Hepatocyte (in vitro differentiated cells): Measurements from ENCODE around the gene RSU1.

Experiments used
- CTCF ChIP-seq: fragments of 200-600 bp; sonication (generic); IDR thresholded peaks from 2 replicates; pipeline ENCODE4 v1.5.1; 2016; ENCODE audit warnings: antibody characterized with exemption, mild to moderate bottlenecking; ENCODE audit not compliant: poor library complexity
- EZH2 ChIP-seq: fragments of 200-600 bp; sonication (generic); IDR thresholded peaks from 2 replicates; pipeline ENCODE4 v1.6.1; 2016; ENCODE audit warnings: antibody characterized with exemption, mild to moderate bottlenecking, borderline replicate concordance
- EZH2phosphoT487 ChIP-seq: fragments of 200-600 bp; sonication (generic); IDR thresholded peaks from one replicate; pipeline ENCODE4 v1.6.1; 2018; ENCODE audit warnings: antibody characterized with exemption, mild to moderate bottlenecking, low read depth, moderate library complexity; ENCODE audit not compliant: unreplicated experiment, severe bottlenecking

- TF ChIP-seq CTCF = peak; percentile 70
- no peak for TF ChIP-seq EZH2
- TF ChIP-seq EZH2phosphoT487 = no peak
Measured at GRCh38 chr10:16843252-16843870, 26.1 kb upstream of the RSU1 start.
